Erythroblast (primary cell): ENCODE measurements around the gene WDR45B.

Experiments
- GATA1 ChIP-seq: IDR thresholded peaks from 2 replicates; pipeline ENCODE4 v1.6.1; 2011; ENCODE audit warnings: low read depth, mild to moderate bottlenecking, control low read depth, low read length, moderate library complexity
- POLR2A ChIP-seq: IDR thresholded peaks from 2 replicates; pipeline ENCODE4 v1.6.1; 2011; ENCODE audit warnings: mild to moderate bottlenecking, low read length

DNA sequence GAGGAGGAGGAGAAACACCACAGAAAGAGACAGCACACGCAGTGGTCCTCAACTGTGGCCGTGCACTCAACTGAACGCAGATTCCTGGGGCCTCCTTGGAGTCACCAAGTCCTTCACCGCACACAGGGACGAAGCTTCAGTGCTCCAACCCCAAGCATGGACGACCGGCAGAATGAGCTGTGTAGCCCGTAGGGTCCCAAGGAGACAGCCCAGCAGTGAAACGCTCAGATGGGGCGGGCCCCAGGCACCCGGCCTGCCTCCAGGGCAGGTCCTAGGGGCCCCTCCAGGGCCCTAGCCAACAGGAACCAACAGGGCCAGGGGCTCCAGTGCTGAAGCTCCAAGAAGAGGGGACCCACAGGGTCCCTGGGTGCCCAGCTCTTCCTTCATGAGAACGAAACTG is 37.0 kb upstream of the WDR45B start:
- TF ChIP-seq POLR2A, result no peak
- TF ChIP-seq GATA1, result no peak
